Right renal pelvis (tissue), 4 donors: ENCODE data around the gene APLNR. TPM values are rescaled to one million over a fixed set of nuclear protein-coding genes. Genes with fewer than 3 reads are reported as not detected.

ENCODE experiments used
- DNase-seq, 4 donors: peaks; one replicate each; pipeline ENCODE4 v3.0.0-alpha.2; 2013; ENCODE audit warnings: low read depth in 4 of 4, low spot score in 3 of 4, missing footprints in 1 of 4
- polyA plus RNA-seq, 4 donors: library from polyadenylated mRNA; unstranded; fragments of 120-200 nt; gene quantifications; one replicate each; pipeline ENCODE4 v1.2.1, GENCODE V29; 2013; ENCODE audit not compliant: insufficient read length in 4 of 4

APLNR gene
- polyA plus RNA-seq, 4 donors = 93.9 to 111 (median 102) TPM

GRCh38 chr11:57254631-57255030, 17.6 kb upstream of the APLNR start:
- no peak for DNase-seq

GRCh38 chr11:57251491-57252104, 14.5 kb upstream of the APLNR start:
- DNase-seq = no peak

GRCh38 chr11:57251037-57251436, 14.0 kb upstream of the APLNR start:
- no peak for DNase-seq

- DNase-seq = peak in 1 of 4 donors; percentile 44
Measured at GRCh38 chr11:57249384-57250319, 12.6 kb upstream of the APLNR start.

- DNase-seq = peak in 2 of 4 donors; percentile 38 to 39
Measured at GRCh38 chr11:57248780-57249383, 11.8 kb upstream of the APLNR start.

GRCh38 chr11:57244911-57245310, 7.9 kb upstream of the APLNR start:
- no peak for DNase-seq

GRCh38 chr11:57241353-57241972, 4.4 kb upstream of the APLNR start:
- DNase-seq = no peak

GRCh38 chr11:57240757-57241156, 3.7 kb upstream of the APLNR start:
- DNase-seq = no peak

GRCh38 chr11:57240007-57240406, 3.0 kb upstream of the APLNR start:
- no peak for DNase-seq

GRCh38 chr11:57239348-57239747, 2.3 kb upstream of the APLNR start:
- DNase-seq = no peak

- DNase-seq = no peak
Measured at GRCh38 chr11:57235761-57236703, 1.0 kb downstream of the APLNR start.

GRCh38 chr11:57233702-57234101, 3.3 kb downstream of the APLNR start:
- no peak for DNase-seq

GRCh38 chr11:57231539-57232253, 5.4 kb downstream of the APLNR start:
- no peak for DNase-seq

GRCh38 chr11:57230791-57231538, 6.1 kb downstream of the APLNR start:
- no peak for DNase-seq

- no peak for DNase-seq
Measured at GRCh38 chr11:57230316-57230715, 6.7 kb downstream of the APLNR start.

GRCh38 chr11:57228600-57228999, 8.4 kb downstream of the APLNR start:
- DNase-seq = no peak

GRCh38 chr11:57224537-57224936, 12.5 kb downstream of the APLNR start:
- no peak for DNase-seq

GRCh38 chr11:57224128-57224527, 12.9 kb downstream of the APLNR start:
- no peak for DNase-seq

GRCh38 chr11:57223601-57224000, 13.4 kb downstream of the APLNR start:
- no peak for DNase-seq
